Measurements from ENCODE around the gene AGBL1.

Gene AGBL1

GRCh38 chr15:86079508-86080266 is at the start of gene AGBL1:
Gene AGBL1 (plus strand): TSS chr15:86079871.
- DNase-seq: no peak

GRCh38 chr15:86034904-86035303 is 44.8 kb upstream of the AGBL1 start:
- DNase-seq: no peak

- no peak for DNase-seq
These were observed 43.4 kb upstream of the AGBL1 start for GRCh38 chr15:86036243-86036642.

DNA sequence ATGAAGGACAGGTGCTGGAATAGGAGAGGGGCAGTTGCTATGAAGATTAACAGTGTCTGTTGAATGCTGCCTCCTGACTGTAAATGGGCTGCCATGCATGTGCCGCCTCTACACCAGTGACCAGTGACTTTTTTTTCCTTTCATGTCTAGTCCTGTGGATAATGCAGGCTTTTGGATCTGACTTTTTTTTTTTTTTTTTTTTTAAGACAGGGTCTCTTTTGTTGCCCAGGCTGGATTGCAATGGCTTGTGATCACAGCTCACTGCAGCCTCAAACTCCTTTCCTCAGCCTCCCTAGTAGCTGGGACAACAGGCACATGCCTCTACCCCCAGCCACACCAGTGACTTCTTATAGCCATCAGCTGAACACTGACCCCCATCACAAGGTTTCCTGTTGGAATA is 41.2 kb upstream of the AGBL1 start:
- no peak for DNase-seq

DNA sequence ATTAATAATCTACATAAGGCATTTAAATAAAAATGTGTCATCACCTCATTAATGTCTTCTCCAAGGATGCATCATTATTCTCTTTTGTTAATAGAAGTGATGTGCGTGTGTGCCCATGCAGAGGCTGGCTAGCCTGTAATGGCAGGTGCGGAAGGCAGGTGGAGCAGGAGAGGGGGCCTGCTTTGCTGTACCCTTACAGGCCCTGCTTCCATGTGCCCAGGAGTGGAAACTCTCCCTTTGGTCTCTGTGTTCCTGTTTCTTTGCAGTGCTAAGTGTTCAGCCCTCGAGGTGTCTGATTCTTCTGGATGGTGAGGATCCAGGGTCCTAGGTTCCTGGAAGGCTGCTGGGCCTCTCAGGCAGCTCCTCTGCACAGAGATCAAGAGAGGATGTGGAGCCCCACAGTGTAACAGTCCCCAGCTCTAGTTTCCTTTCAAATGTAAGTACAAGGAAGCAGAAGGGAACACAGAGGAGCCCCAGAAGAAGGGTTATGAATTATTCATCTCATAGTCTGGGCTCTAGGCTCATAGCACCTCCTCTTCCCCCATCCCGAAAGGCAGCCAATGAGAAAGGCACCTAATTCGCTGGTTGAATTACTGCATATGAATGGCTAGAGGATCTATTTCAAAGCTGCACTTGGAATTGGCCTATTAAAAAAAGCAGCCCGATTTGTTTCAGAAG is 39.2 kb upstream of the AGBL1 start:
- no peak for DNase-seq

GRCh38 chr15:86041399-86041798 is 38.3 kb upstream of the AGBL1 start:
- no peak for DNase-seq

GRCh38 chr15:86042226-86042625 is 37.4 kb upstream of the AGBL1 start:
- DNase-seq: no peak

DNA sequence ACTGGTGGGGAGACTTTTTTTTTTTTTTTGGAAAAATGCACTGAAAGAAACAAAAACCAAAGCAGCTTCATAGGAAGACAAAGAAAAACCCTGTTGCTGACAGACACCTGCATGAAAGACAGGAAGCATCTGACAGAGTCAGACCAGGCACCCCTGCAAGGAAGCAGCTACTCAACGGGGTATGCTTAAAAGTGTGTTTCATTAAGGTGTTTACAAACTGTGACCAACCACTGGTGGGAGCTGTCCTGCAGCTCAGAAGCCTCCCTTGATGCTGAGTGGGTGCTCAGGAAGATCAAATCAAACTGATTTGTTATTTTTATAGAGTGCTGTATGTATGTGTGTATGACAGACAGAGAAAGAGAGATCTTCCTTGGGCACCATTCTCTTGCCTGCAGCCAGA is 34.7 kb upstream of the AGBL1 start:
- DNase-seq: no peak

- DNase-seq: no peak
These were observed 25.3 kb upstream of the AGBL1 start for GRCh38 chr15:86054338-86054737.

GRCh38 chr15:86055688-86056087 is 24.0 kb upstream of the AGBL1 start:
- no peak for DNase-seq

DNA sequence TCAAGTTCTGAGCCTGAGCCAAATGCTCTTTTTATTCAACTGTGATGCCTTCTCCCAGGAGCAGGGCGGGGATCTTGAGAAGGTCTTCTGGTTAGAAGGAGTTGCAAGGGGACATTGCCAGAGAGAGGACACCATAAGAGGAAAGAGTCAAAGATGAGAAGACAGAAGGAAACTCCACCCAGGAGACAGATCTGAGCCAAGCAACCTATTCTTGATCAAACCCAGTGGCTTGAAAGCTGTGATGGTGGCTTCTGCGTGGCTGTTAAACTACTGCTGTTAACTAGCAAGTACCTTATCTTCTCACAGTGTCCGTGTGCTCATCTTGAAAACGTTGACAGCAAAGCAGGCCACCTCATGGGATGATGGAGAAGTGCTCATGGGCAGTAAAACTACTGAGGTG is 19.8 kb upstream of the AGBL1 start:
- DNase-seq: no peak

DNA sequence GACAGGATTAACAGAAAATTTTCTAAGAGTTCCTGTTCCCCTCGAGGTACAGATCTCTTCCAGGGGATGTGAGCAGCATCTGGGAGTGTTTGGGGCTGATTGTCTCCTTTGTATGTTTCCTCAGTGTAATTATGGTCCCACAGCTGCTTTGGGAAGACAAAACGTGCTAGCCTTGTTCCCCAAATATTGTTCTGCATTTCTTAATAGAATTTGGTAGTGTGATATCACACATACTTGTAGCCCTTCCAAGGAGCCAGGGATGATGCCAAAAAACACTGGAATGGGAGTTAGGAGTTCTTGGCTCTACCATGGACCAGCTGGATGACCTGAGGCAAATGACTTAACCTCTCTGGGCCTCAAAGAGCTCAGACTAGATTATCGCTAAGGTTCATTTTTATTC is 19.0 kb upstream of the AGBL1 start:
- no peak for DNase-seq

- no peak for DNase-seq
These were observed 18.1 kb upstream of the AGBL1 start for GRCh38 chr15:86061581-86061980.

DNA sequence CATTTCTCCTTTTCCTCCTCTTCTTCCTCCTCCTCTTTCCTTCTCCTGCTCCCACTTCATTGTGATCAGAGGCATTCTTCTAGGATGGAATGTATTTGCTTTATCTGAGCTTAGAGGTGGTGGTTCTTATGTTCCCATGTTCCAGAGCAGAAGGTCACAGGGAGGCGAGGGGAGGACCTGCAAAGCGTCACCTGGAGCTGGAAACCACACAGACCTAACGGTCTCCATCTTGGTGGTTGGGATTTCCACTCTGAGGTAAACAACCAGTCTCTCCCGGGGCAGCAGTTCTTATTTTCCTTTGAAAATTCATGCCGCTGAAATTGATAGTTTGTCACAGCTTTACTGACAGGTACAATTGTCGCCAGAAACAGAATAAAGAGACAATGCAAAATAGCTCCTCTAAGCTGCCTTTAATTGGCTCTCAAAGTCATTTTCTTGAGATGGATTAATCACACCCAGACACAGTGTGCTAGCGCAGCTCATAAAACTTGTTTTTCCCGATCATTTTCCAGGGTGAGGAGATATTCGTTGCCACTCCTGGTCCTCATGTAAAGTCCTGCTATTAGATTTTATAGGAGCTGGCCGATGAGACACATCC is 16.9 kb upstream of the AGBL1 start:
- no peak for DNase-seq

DNA sequence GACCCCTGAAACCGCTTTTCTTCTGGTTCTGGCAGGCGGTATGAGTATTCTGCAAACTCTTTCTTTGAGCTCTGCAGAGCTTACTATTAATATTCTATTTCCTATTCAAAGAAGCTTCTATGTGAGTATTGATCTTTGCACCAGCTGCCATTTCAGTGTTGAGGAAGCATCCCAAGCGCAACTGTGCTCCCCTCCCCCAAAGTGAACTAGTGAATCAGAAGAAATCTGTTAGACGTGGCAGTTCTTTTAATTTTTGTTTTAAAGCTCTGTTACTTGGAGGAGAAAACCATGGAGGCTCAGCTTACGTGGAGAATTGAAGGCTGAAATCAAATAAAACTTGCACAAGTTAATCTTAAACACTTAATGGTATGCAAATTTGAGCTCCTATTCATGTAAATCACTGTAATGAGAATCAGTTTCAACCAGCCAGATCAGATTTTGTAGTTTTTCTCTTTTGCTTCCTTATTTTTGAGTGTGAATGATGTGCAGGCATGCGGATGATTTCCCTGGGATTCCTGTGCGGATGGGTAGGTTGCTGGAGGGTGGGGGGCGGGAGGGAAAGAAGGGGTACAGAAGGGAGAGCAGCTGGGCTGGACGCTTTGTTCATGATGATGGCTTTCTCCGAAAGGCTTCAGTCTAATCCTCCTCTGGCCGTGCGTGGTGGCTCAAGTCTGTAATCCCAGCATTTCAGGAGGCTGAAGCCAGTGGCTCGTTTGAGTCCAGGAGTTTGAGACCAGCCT is 16.1 kb upstream of the AGBL1 start:
- no peak for DNase-seq

DNA sequence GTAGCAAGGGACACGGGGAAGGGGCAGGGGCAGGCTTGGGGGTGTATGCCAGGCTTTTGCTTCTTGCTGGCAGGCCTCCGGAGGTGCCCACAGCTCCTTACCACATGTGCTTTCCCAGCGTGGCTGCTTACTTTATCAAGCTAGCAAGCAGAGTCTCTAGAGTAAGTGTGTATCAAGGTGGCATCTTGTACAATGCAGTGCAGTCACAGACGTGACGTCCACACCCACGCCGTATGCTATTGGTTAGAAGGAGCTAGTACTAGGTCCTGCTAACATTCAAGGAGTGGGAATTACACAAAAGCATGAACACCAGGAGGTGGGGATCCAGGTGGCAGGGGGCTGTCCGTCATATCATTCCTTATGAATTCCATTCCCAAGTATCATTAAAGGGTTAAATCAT is 15.3 kb upstream of the AGBL1 start:
- DNase-seq: no peak

GRCh38 chr15:86066174-86066834 is 13.4 kb upstream of the AGBL1 start:
- no peak for DNase-seq

- no peak for DNase-seq
These were observed 6.4 kb upstream of the AGBL1 start for GRCh38 chr15:86073281-86073680.

DNA sequence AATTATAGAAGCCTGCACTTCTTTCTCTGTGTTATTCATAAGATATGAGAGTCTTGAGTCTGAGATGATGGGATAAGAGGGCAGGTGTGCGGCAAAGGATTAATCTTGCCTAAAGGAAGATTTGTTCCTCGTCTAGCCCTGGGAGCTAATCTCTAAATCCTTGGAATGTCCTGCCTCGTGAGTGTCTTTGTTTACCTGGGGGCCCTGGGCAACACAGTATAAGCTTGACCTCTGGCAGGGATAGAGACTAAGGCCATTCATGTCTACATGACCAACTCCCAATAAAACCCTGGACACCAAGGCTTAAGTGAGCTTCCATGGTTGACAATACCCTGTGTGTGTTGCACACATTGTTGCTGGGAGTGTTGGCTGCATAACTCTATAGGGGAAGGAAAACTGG is 3.2 kb upstream of the AGBL1 start:
- DNase-seq: no peak

- no peak for DNase-seq
These were observed 2.6 kb upstream of the AGBL1 start for GRCh38 chr15:86077070-86077469.

GRCh38 chr15:86080302-86080701 is 631 bp downstream of the AGBL1 start:
- DNase-seq: no peak

GRCh38 chr15:86082619-86083380 is 3.1 kb downstream of the AGBL1 start:
- DNase-seq: peak; percentile 61
